GM19324 (cell line): ENCODE results near the gene DISC1.

Source experiments
- ATAC-seq: cut with Tn5 transposase; IDR thresholded peaks from one replicate; pipeline ENCODE4 v1.9.1; 2021; ENCODE audit warnings: mild to moderate bottlenecking, moderate library complexity; ENCODE audit not compliant: unreplicated experiment, low FRiP score

The DISC1 gene

GRCh38 chr1:232017759-232018158 is 391.2 kb downstream of the DISC1 start:
- ATAC-seq, result no peak

- no peak for ATAC-seq
Measured at GRCh38 chr1:232018231-232019025, 391.8 kb downstream of the DISC1 start.

DNA sequence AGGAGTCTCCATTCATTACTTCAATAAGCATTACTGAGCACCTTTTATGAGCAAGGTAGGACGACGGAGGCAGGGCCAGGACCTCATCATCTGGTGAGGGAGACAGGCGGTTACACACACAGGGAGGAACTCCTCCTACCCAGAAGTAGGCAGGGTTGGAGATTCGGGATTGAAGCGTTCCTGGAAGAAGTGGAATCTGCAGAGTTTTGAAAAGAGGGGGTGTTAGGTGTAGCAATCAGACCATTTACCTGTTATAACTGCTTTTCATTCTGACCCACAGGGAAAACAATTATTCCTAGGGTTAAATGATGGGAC is 392.4 kb downstream of the DISC1 start:
- no peak for ATAC-seq

GRCh38 chr1:232020352-232020751 is 393.8 kb downstream of the DISC1 start:
- no peak for ATAC-seq

- ATAC-seq, result no peak
Measured at GRCh38 chr1:232029315-232029714, 402.7 kb downstream of the DISC1 start.

DNA sequence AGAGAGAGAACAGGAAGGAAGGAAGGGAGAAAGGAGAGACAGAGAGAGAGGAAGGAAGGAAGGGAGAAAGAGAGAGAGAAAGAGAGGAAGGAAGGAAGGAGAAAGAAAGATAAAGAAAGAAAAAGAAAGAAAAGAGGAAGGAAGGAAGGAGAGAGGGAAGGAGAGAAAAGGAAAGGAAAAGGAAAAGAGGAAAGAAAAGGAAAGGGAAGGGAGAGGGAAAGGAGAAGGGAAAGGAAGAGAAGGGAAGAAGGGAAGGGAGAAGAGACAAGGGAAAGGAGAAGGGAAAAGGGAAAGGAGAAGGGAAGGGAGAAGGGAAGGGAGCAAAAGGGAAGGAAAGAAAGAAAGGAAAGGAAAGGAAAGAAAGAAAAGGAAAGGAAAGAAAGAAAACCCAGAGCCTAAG is 404.6 kb downstream of the DISC1 start:
- ATAC-seq, result no peak

DNA sequence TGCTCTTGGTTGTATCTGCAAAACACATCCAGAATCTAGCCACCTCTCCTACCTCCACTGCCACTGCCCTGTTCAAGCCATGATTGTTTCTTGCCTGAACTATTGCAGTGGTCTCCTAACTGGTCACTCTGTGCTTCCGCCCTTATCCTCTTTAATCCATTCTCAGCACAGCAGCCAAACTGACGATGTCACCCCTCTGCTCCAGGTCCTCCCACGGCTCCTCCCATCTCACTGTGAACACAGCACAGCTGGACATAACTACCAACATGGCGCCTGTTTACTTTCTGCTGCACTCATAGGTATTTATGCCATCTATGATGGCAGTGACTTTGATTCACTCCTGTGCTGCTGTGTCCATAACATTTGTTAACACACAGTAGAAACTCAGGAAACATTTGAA is 406.7 kb downstream of the DISC1 start:
- ATAC-seq, result no peak

DNA sequence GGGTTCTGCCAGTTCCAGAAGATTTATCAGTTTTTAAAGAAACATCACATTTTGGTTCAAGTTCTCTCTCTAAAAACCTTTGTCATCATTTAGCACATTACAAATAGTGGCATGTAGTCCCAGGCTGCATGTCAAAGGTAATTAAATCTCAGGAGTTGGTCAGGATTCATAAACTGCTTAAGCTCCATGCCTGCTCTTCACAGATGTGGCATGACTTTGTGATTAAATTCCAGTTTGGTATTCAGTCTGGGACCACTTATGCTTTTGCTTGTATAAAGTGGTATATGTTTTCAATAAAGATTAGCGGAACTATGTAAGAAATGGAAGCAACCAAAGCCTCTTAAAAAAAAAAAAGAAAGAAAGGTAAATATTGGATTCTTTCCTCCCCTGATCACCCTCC is 408.0 kb downstream of the DISC1 start:
- no peak for ATAC-seq

GRCh38 chr1:232036181-232036933 is 409.8 kb downstream of the DISC1 start:
- ATAC-seq, result no peak

GRCh38 chr1:232037774-232038388 is 411.3 kb downstream of the DISC1 start:
- ATAC-seq, result no peak

DNA sequence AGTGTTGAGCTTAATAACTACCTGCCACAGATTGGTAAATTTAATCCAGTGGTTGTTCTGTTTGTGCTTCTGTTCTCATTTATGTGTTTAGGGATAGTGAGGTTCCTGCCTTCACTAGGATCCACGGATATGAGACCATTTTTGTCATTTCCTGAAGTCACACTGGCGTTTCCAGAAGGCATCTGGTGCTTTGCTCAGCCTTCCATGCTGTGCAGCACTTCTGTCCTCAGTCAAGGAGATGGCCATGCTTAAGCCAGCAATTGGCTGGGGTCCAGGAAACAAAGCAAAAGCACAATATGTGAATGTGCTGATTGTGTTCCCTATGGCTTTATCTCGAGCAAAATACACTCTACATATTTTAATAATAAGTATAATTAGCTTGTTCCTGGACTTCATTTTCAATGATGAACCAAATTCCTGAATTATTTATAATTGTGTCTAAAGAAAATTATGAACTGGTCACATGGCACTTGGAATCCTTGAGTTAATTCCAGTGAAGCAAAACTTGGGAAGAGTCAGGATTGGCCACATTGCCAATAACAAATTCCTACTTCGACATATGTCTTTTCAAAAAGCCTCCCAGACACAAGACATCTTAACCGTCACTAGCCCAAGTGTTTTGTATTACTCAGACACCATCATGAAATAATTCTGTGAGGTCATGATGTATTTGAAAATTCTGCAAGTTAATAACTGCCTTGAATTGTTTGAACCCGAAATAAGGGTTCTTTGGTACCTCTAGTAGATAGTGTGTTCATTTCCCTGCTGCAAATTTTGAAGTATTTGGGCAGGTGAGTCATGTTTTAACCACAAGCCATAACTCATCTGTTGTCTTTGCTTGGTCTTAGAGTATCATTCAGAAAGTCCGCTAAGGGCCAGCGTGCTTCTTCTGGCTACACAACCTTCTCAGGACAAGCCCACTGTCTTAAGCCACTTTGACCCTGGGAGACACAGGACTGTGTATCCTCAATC is 412.4 kb downstream of the DISC1 start:
- no peak for ATAC-seq

GRCh38 chr1:232040260-232040659 is 413.7 kb downstream of the DISC1 start:
- ATAC-seq, result no peak

GRCh38 chr1:232044728-232045127 is 418.1 kb downstream of the DISC1 start:
- ATAC-seq, result no peak

DNA sequence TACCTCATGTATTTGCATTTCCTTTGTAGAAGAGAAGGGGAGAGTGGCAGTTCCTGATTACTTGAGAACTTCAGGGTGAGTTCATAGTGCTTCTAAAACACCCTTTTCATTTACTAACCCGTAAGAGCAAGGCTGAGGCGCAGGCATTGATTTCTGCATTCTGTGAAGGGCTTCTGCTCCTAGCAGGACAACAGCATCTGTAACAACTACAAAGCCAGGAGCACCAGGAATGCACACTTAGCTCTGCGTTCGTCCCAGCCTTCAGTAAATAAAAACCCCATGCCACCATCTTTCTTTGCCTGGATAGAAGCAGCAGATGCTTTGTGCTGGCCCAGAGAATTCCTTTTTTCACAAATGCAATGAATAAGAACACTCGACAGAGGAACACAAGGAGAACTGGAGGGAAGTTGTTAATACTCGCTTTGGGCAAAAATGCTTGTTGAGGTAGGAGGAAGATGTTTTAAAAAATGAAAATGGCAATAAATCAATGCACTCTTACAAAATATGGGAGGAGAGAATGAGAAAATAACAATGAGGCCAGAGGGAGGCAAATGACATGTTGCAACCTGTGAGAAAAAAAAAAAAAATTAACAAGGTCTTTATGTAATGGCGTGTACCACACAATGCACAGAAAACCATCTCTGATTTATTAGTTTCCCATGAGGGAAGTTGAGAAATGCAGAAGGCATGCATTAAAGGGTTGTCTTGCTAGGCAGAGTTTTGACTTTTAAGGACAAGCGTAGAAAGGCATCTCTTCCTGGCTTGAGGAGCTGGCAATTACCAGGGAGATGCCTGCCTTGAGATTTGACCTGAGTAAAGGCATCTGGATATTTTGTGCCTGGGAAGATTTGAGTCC is 418.8 kb downstream of the DISC1 start:
- no peak for ATAC-seq

- ATAC-seq, result no peak
Measured at GRCh38 chr1:232046451-232047306, 420.1 kb downstream of the DISC1 start.

DNA sequence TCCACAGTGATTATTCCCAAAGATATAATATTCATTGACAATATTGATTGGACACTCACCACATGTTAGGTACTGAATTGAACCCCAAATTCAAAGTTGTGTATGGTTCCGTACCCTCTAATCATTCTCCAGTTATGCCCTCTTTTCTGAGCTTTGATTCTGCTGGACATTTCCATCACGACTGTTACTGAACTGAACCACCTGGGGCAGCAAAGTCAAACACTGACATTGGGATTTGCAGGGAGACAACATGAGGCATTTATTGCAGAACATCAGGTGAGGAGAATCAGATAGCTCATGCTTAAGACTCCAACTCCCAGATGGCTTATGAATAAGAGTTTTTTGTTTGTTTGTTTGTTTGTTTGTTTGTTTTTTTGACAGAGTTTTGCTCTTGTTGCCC is 420.9 kb downstream of the DISC1 start:
- ATAC-seq, result no peak

GRCh38 chr1:232048481-232048880 is 421.9 kb downstream of the DISC1 start:
- no peak for ATAC-seq

- ATAC-seq, result no peak
Measured at GRCh38 chr1:232049335-232049734, 422.7 kb downstream of the DISC1 start.
